Panc1 (cell line): Measurements from ENCODE around the gene TLE1. TPM values are rescaled to one million over a fixed set of nuclear protein-coding genes. Genes with fewer than 3 reads are reported as not detected.

Experiments
- ATAC-seq: fragments of 200-7000 bp; cut with Tn5 transposase; 2 replicates; pipeline ENCODE4 v1.9.1; 2020; ENCODE audit warnings: mild to moderate bottlenecking, moderate library complexity
- BruUV-seq: library from RNA; stranded (reverse); fragments of 400-500 nt; replicated peaks from 2 replicates; lab custom pipeline; 2021; lab: Mats Ljungman, UMichigan
- CTCF ChIA-PET: fragments of 300-600 bp; sonication (Branson Sonifier 250); formaldehyde crosslinking; loops from one replicate; lab custom pipeline; 2022; ENCODE audit warnings: antibody characterized with exemption; lab: Charles Lee
- POLR2A ChIA-PET: fragments of 300-600 bp; sonication (Branson Sonifier 250); formaldehyde crosslinking; loops from one replicate; lab custom pipeline; 2022; ENCODE audit warnings: antibody characterized with exemption; lab: Charles Lee
- DNase-seq: peaks from one replicate; pipeline ENCODE4 v3.0.0-alpha.2; 2010; ENCODE audit warnings: low read depth, low spot score
- H3K27ac ChIP-seq: 2 replicates; pipeline ENCODE4 v1.5.1; 2011; ENCODE audit warnings: mild to moderate bottlenecking, low read length, inconsistent platforms
- H3K27me3 ChIP-seq: fragments of 200-500 bp; sonication (Bioruptor generic); 2 replicates; pipeline ENCODE4 v1.6.0; 2014; ENCODE audit warnings: low read length, inconsistent platforms; ENCODE audit not compliant: control insufficient read depth, insufficient read depth
- H3K36me3 ChIP-seq: fragments of 200-500 bp; sonication (Bioruptor generic); 2 replicates; pipeline ENCODE4 v1.5.1; 2014; ENCODE audit warnings: inconsistent platforms, mild to moderate bottlenecking, low read length, moderate library complexity; ENCODE audit not compliant: control insufficient read depth, insufficient read depth
- H3K4me1 ChIP-seq: 2 replicates; pipeline ENCODE4 v1.5.1; 2011; ENCODE audit warnings: inconsistent platforms, mild to moderate bottlenecking, low read length, moderate library complexity; ENCODE audit not compliant: control insufficient read depth, insufficient read depth
- H3K4me3 ChIP-seq, 2 experiments: 2 replicates each; pipeline ENCODE4 v1.5.1; 2011 to 2012; ENCODE audit warnings: low read depth in 2 of 2, low read length in 2 of 2, mild to moderate bottlenecking in 2 of 2, inconsistent platforms in 1 of 2, moderate library complexity in 1 of 2
- H3K9me3 ChIP-seq: fragments of 200-500 bp; sonication (Bioruptor generic); 2 replicates; pipeline ENCODE4 v1.5.1; 2014; ENCODE audit warnings: low read depth, mild to moderate bottlenecking, inconsistent platforms, low read length, moderate library complexity; ENCODE audit not compliant: control insufficient read depth, insufficient read depth
- CTCF ChIP-seq: fragments of 450-650 bp; IDR thresholded peaks from 2 replicates; pipeline ENCODE4 v1.5.1; 2017; ENCODE audit warnings: mild to moderate bottlenecking
- POLR2AphosphoS5 ChIP-seq: IDR thresholded peaks from 2 replicates; pipeline ENCODE4 v1.6.1; 2012; ENCODE audit warnings: mild to moderate bottlenecking, low read depth, low read length, moderate library complexity
- REST ChIP-seq, 2 experiments: IDR thresholded peaks; 2 replicates each; pipeline ENCODE4 v1.6.1; 2011 to 2012; ENCODE audit warnings: low read depth in 2 of 2, control low read depth in 1 of 2, low read length in 1 of 2, mild to moderate bottlenecking in 1 of 2, moderate library complexity in 1 of 2; ENCODE audit not compliant: insufficient read depth in 1 of 2
- SIN3A ChIP-seq: IDR thresholded peaks from 2 replicates; pipeline ENCODE4 v1.6.1; 2012; ENCODE audit warnings: low read depth, mild to moderate bottlenecking, low read length, moderate library complexity, borderline replicate concordance; ENCODE audit not compliant: insufficient read depth
- TCF7L2 ChIP-seq: IDR thresholded peaks from 2 replicates; pipeline ENCODE4 v1.6.1; 2011; ENCODE audit warnings: mild to moderate bottlenecking, low read depth, low read length, inconsistent platforms
- in situ Hi-C: cut with HindIII; loops from 2 replicates; pipeline ENCODE4 v1.10.0; 2016; ENCODE audit warnings: low sequenced_read_pairs, low pct_unique_long_range_greater_than_20kb
- intact Hi-C: fragments of 100-400 bp; cut with micrococcal nuclease; formaldehyde crosslinking; loops from one replicate; pipeline ENCODE4 v1.10.0; 2022; ENCODE audit not compliant: unreplicated experiment
- total RNA-seq: library from RNA; stranded (reverse); gene quantifications from one replicate; pipeline ENCODE4 v1.2.1, GENCODE V29; 2021; ENCODE audit not compliant: unreplicated experiment

TLE1 gene
- total RNA-seq, 1 experiment from 2014 or later: 12.9 TPM

GRCh38 chr9:81534138-81534875, 155.0 kb downstream of the TLE1 start:
- no peak overlapping the region for H3K27ac ChIP-seq
- H3K4me1 ChIP-seq: no peaks in the 10 kb centered on the region
- no TSS peak for BruUV-seq
- in situ Hi-C loops (no loop called here), intact Hi-C loops (no loop called here)
- H3K9me3 ChIP-seq: no peaks in the 10 kb centered on the region
- TF ChIP-seq REST (IDR thresholded peaks at IDR 0.05; ENCODE audit: insufficient read depth in 1 of 2, low read depth in 2 of 2, low read length in 1 of 2) (no peak), CTCF (no peak), POLR2AphosphoS5 (no peak), TCF7L2 (no peak), SIN3A (no peak)
- DNase-seq: no peak
- H3K36me3 ChIP-seq: no peaks in the 10 kb centered on the region
- no peak overlapping the region for H3K4me3 ChIP-seq
- POLR2A ChIA-PET: no interaction called here
- CTCF ChIA-PET: no interaction called here
- H3K27me3 ChIP-seq: no peaks in the 10 kb centered on the region
- no peak for ATAC-seq

Other genes starting within 250 kb of the TLE1 start
- not detected for gene SPATA31D4, start 238.9 kb upstream of the TLE1 start, total RNA-seq